T-helper 22 cell (primary cell): Measurements from ENCODE around the gene TRIM42.

Experiments
- DNase-seq: peaks from one replicate; pipeline ENCODE4 v3.0.0-alpha.2; 2020; ENCODE audit warnings: low read depth

Gene TRIM42

DNA sequence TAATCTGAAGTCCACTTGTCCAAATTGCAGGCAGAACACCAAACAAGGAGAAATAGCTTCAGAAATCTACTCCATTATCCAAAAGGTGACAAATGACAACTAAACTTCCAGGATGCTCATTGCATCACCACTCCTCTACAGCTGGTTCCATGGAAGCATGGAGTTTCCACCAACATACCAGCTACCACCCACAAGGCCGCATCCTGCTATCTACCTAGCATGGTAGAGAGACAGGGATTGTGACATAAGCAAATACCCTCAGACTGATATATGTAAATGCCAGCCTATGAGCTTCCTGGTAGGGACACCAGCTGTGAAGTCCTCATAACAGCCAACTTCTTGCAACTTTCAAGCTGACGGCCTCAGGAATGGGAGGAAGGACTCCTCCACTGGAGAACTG is at the start of gene TRIM42:
TRIM42 (plus strand) TSS at position 301 of the 400 bp plus-strand sequence. CDS start 166 bp downstream, outside the sequence.
- no peak for DNase-seq

- no peak for DNase-seq
These were observed 49.3 kb upstream of the TRIM42 start for GRCh38 chr3:140628606-140629005.

DNA sequence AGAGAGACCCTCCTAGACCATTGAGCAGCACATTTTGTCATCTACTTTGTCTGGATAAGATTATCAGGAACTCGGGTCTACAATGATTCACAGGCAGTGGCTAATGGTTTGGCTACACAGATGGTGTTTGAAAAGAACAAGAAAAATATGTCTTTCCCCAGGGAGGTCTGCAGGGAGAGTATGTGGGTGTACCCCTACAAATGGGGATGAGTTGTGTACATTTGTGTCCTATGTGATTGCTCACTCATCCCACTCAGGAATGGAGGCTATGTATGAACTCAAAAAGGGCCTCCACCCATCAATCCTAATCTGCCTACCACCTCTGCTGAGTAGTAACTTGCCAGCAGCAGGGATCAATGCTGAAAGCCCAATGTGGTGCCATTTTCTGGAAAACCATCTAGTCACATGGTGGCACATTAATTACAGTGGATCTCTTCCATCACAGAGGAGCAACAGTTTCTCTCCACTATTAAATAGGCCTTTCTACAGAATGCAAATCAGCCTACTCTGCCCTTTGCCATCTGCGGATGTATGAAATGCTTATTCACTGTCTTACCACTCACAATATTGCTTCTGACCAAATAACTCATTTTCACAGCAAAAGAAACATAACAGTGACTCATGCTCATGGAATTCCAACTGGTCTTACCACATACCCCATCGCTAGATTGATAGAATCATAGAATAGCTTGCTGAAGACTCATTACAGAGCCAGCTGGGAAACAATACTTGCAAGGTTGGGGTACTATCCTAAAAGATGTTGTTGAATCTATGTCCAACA is 48.3 kb upstream of the TRIM42 start:
- no peak for DNase-seq

DNA sequence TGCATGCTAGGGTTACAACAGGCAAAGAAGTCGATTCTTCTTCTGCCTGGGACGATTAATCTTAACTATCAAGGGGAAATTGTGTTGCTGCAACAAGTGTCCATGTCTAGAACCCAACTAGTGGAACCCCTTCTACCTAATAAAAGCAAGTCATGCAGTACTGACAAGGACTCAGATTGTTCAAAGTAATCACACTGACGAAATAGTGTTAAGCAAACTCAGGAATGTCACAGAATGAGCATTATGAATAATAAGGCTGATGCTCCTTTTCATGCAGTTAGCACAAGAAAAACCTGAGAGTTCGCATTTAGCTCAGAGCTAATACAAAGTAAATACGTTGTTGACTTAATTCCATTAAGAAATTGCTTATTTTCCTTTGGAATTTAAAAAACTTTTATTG is 47.5 kb upstream of the TRIM42 start:
- DNase-seq: no peak

DNA sequence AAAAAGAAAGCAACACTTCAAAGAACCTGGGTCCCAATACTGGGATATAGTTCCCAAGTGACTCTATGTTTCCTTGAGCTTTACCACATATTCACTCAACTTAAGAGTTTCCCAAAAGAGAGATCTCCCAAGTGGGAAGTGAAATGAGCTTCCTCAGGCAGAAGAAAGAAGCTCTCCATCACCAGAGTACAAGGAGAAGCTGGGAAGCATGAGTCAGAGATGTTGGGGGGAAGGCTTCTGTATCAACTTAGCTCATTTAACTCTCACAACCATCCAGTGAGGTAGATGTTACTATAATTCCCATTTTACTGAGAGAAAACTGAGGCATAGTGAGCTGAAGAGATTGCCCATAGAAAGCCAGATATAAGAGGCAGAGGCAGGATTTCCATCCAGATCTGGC is 47.0 kb upstream of the TRIM42 start:
- DNase-seq: no peak

GRCh38 chr3:140635276-140635675 is 42.6 kb upstream of the TRIM42 start:
- no peak for DNase-seq

DNA sequence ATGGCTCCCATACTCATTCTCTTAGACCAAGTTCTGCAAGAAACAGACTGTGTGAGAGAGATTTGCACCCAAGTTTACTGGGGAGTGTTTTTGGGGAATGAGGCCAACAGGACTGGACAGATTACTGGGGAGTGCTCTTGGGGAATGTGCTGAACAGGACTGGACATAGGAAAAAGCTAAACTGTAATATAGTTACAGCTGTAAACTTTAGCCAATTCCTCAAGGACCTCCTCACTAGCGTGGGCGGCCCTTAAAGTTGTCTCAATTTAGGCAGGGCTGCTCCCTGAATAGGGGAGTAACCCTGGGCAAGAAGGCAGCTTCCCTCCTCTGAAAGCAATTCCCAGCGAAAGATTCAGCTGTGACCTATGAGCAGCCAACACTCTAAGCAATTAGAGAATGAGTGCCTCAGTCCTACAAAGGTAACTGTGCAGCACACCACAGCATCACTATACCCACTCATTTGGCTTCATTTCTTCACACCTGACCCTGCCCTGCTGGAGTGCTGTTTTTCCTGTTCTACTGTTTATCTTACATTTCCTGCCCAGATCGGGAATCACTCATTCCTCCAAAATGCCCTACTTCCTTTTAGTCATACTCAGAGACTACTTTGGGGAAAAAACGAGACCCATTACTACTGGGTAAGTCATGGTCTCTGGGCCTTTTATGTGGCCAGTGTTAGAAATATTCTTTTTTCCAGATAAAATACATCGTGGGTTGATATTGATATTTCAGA is 41.3 kb upstream of the TRIM42 start:
- DNase-seq: no peak

GRCh38 chr3:140651287-140651686 is 26.6 kb upstream of the TRIM42 start:
- no peak for DNase-seq

- DNase-seq: no peak
These were observed 22.2 kb upstream of the TRIM42 start for GRCh38 chr3:140655678-140656077.

DNA sequence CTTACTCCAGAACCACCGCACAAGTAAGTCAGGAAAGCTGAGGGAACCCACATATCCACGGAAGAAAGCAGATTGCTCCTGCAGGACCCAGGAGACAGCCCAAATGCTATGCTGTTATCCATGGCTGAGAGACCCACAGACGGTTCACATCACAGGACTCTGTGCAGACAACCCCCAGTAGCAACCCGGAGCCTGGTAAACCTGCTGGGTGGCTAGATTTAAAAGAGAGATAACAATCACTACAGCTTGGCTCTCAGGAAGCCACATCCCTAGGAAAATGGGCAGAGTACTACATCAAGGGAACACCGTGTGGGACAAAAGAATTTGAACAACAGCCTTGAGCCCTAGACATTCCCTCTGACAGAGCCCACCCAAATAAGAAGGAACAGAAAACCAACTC is 13.8 kb upstream of the TRIM42 start:
- DNase-seq: no peak

- DNase-seq: no peak
These were observed 4.7 kb downstream of the TRIM42 start for GRCh38 chr3:140682586-140682985.

- no peak for DNase-seq
These were observed 8.3 kb downstream of the TRIM42 start for GRCh38 chr3:140686128-140686527.

GRCh38 chr3:140686948-140687347 is 9.1 kb downstream of the TRIM42 start:
- DNase-seq: no peak

DNA sequence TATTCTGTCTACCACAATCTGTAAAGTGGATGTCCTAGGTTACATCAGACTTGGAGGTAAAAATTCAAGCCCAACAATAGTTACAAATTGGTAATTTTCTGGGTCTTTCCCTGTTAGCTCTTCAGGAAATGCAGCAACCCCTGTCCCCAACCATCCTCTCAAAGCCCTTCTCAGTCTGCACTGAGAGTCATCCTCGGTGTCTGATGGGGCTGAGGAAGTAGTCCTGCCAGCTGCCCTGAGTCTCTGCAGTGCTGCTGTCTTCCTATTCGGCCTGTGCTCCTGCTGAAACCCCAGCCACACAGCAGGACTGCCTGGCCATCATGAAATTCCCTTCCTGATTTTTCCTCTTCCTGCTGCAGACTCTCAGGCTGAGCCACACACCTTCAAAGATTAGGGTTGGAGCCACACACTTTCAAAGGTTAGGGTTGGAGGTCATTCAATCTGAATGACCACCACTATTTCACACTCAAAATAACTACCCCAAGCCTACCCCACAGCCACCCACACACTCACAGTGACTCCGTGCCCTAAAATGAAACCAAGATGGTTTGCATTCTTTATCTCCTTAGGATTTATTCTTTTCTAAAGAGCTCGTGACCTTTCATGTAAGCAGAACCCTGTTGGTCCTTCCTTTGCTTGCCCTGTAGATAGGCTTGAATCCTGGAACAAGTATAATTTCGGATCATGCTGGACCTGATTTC is 17.6 kb downstream of the TRIM42 start:
- no peak for DNase-seq

- no peak for DNase-seq
These were observed 21.8 kb downstream of the TRIM42 start for GRCh38 chr3:140699516-140700231.

GRCh38 chr3:140702281-140702680 is 24.4 kb downstream of the TRIM42 start:
- DNase-seq: no peak

DNA sequence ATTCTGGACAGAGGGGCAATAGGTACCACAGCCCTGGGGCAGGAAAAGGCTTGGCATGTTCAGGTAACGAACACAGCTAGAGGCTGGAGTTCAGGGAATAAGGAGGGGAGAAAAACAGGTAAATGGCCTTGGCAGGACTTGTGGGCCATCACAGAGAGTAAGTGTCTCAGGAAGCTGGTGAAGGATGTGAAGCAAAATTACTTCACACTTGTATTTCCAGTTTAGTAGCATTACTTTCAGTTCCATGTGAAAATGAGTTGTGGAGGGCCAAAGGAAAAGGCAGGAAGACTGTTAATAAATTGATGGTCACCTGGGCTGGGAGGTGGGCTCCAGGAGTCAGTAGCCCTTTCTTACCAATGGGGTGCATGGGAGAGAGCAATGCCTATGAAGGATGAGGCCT is 25.6 kb downstream of the TRIM42 start:
- DNase-seq: no peak

DNA sequence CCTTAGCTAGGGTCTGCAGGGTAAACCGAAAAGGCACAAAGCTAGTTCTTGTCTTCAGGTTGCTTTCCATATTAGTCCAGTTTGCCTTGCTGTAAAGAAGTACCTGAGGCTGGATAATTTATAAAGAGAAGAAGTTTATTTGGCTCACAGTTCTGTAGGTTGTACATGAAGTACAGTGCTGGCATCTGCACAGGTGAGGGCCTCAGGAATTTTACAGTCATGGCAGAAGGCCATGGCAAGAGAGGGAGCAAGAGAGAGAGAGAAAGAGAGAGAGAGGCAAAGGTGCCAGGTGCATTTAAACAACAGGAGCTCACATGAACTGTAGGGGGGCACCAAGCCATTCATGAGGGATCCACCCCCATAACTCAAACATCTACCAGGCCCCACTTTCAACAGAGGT is 26.9 kb downstream of the TRIM42 start:
- DNase-seq: no peak

- DNase-seq: no peak
These were observed 28.1 kb downstream of the TRIM42 start for GRCh38 chr3:140705954-140706353.

- DNase-seq: no peak
These were observed 28.5 kb downstream of the TRIM42 start for GRCh38 chr3:140706360-140706759.

- no peak for DNase-seq
These were observed 31.0 kb downstream of the TRIM42 start for GRCh38 chr3:140708815-140709214.

DNA sequence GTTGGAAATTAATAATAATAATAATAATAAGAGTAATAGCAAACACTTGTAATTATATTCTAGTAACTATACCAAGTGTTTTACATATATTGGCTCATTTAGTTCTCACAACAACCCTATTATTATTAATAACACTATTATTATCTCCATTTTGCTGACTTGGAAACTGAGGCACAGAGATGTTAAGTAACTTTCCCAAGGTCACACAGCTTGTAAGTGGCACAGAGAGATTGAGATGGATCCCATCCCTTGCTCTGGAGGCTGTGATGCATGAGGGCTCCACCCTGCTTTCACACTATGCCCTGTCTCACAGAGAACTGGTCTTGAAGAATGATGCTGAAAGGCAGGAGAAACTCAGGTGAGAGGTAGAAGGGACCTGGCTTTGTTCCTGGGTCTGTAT is 31.9 kb downstream of the TRIM42 start:
- DNase-seq: no peak
